DLD1 (cell line): ENCODE measurements around the gene HERPUD1.

ENCODE experiments used
- in situ Hi-C: cut with HindIII; loops from 2 replicates; pipeline ENCODE4 v1.10.0; 2017; ENCODE audit warnings: low sequenced_read_pairs

The HERPUD1 gene

DNA sequence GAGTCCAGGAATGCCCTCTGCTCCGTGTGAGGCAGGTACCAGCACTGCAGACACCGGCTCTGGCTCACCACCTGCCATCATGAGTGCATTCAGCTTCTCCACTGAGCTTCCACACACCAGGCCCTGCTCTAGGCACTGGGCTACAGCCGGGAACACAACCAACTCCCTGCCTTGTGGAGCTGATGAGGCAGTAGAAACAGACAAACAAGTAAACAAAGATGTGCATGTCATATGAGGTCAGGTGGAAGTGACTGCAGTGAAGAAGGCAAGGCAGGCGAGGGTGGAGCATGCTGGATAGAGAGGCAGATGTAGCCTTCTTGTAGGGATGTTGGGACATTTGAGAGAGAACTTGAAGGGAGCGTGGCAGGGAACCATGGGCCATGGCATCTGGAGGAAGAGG is 62.4 kb downstream of the HERPUD1 start:
- in situ Hi-C loops, result no loop called here
